ENCODE data around the gene GABRA4. TPM values are rescaled to one million over a fixed set of nuclear protein-coding genes. Genes with fewer than 3 reads are reported as not detected.
A peak's percentile ranks its signal among the peaks of the same experiment; 100 is the strongest.

GABRA4 gene
- 1.2 TPM for total RNA-seq

- no peak for DNase-seq (ENCODE audit: low spot score)
Measured at GRCh38 chr4:46993075-46994006, at the start of gene GABRA4. Gene GABRA4 (minus strand): TSS chr4:46993581. CDS start chr4:46993424, 157 bp downstream.

- DNase-seq (ENCODE audit: low spot score), result no peak
Measured at GRCh38 chr4:47040828-47041227, 47.4 kb upstream of the GABRA4 start.

GRCh38 chr4:47038263-47038662 lies 44.9 kb upstream of the GABRA4 start:
- DNase-seq (ENCODE audit: low spot score), result no peak

GRCh38 chr4:47032405-47033106 lies 39.2 kb upstream of the GABRA4 start:
- DNase-seq (ENCODE audit: low spot score), result peak; percentile 45

- DNase-seq (ENCODE audit: low spot score), result no peak
Measured at GRCh38 chr4:47031751-47032404, 38.5 kb upstream of the GABRA4 start.

GRCh38 chr4:47031011-47031678 lies 37.8 kb upstream of the GABRA4 start, which contains the start of gene GABRB1:
Gene GABRB1 (plus strand): TSS chr4:47031567.
- DNase-seq (ENCODE audit: low spot score), result peak; percentile 60

- DNase-seq (ENCODE audit: low spot score), result no peak
Measured at GRCh38 chr4:47017494-47017893, 24.1 kb upstream of the GABRA4 start.

- DNase-seq (ENCODE audit: low spot score), result no peak
Measured at GRCh38 chr4:47017081-47017480, 23.7 kb upstream of the GABRA4 start.

- no peak for DNase-seq (ENCODE audit: low spot score)
Measured at GRCh38 chr4:47013373-47013772, 20.0 kb upstream of the GABRA4 start.

- DNase-seq (ENCODE audit: low spot score), result no peak
Measured at GRCh38 chr4:47012676-47013075, 19.3 kb upstream of the GABRA4 start.

GRCh38 chr4:47010912-47011446 lies 17.6 kb upstream of the GABRA4 start:
- no peak for DNase-seq (ENCODE audit: low spot score)

- no peak for DNase-seq (ENCODE audit: low spot score)
Measured at GRCh38 chr4:47010347-47010911, 17.0 kb upstream of the GABRA4 start.

- DNase-seq (ENCODE audit: low spot score), result no peak
Measured at GRCh38 chr4:47002580-47002979, 9.2 kb upstream of the GABRA4 start.

GRCh38 chr4:47000406-47000805 lies 7.0 kb upstream of the GABRA4 start:
- DNase-seq (ENCODE audit: low spot score), result no peak

- DNase-seq (ENCODE audit: low spot score), result no peak
Measured at GRCh38 chr4:46999566-46999965, 6.2 kb upstream of the GABRA4 start.

GRCh38 chr4:46994007-46994405 lies 625 bp upstream of the GABRA4 start:
- DNase-seq (ENCODE audit: low spot score), result no peak

- no peak for DNase-seq (ENCODE audit: low spot score)
Measured at GRCh38 chr4:46992338-46992737, 1.0 kb downstream of the GABRA4 start.

- DNase-seq (ENCODE audit: low spot score), result no peak
Measured at GRCh38 chr4:46986922-46987638, 6.3 kb downstream of the GABRA4 start.

- no peak for DNase-seq (ENCODE audit: low spot score)
Measured at GRCh38 chr4:46984781-46985180, 8.6 kb downstream of the GABRA4 start.

GRCh38 chr4:46980851-46981250 lies 12.5 kb downstream of the GABRA4 start:
- DNase-seq (ENCODE audit: low spot score), result no peak
